Mammary microvascular endothelial cell (primary cell): ENCODE data around the gene MAN2B1. TPM values are rescaled to one million over a fixed set of nuclear protein-coding genes. Genes with fewer than 3 reads are reported as not detected.

Experiments used
- total RNA-seq: library from RNA; depleted of rRNA; stranded (reverse); fragments of >200 nt; gene quantifications from 2 replicates; pipeline ENCODE4 v1.2.3, GENCODE V29; 2015

MAN2B1 gene
- 54.9 and 120 TPM in 2 replicates for total RNA-seq

GRCh38 chr19:12666265-12667048 is at the start of gene MAN2B1, which contains the start of gene WDR83:
TSS of gene MAN2B1 (minus strand) at chr19:12666742. CDS start at chr19:12666701, 41 bp downstream.
TSS of gene WDR83 (plus strand) at chr19:12666807. CDS start at chr19:12669791, 2,984 bp downstream.

GRCh38 chr19:12696366-12697335 is 30.1 kb upstream of the MAN2B1 start, which contains the start of gene FBXW9:
TSS of gene FBXW9 (minus strand) at chr19:12696631. CDS start at chr19:12696581, 50 bp downstream.

GRCh38 chr19:12687496-12688196 is 21.1 kb upstream of the MAN2B1 start, which contains the start of gene GNG14:
TSS of gene GNG14 (plus strand) at chr19:12687998. CDS start at chr19:12688049, 51 bp downstream.

GRCh38 chr19:12681074-12681987 is 14.8 kb upstream of the MAN2B1 start, which contains the start of gene DHPS:
TSS of gene DHPS (minus strand) at chr19:12681880. CDS start at chr19:12681766, 114 bp downstream.

GRCh38 chr19:12610540-12611360 is 55.8 kb downstream of the MAN2B1 start, which contains the start of the genes ZNF490 and ZNF791:
TSS of gene ZNF490 (minus strand) at chr19:12610813. CDS start at chr19:12610680, 133 bp downstream.
TSS of gene ZNF791 (plus strand) at chr19:12610920. CDS start at chr19:12611080, 160 bp downstream.

Other genes with a start within 250 kb of the MAN2B1 start
- 1.3 and 1.8 TPM in 2 replicates for gene ZNF443, start 225.7 kb downstream of the MAN2B1 start, total RNA-seq
- gene ZNF709, start 181.9 kb downstream of the MAN2B1 start, total RNA-seq = 0.13 and 1.4 TPM in 2 replicates
- 3.8 and 4.0 TPM in 2 replicates for gene ZNF564, start 115.3 kb downstream of the MAN2B1 start, total RNA-seq
- gene ZNF490, start 55.9 kb downstream of the MAN2B1 start, total RNA-seq = 4.5 and 8.0 TPM in 2 replicates
- gene ZNF791, start 55.8 kb downstream of the MAN2B1 start, total RNA-seq = 9.2 and 17.8 TPM in 2 replicates
- gene WDR83, start 65 bp upstream of the MAN2B1 start, total RNA-seq = 8.2 and 15.2 TPM in 2 replicates
- 75.2 and 80.9 TPM in 2 replicates for gene DHPS, start 15.1 kb upstream of the MAN2B1 start, total RNA-seq
- not detected in 2 replicates for gene GNG14, start 21.3 kb upstream of the MAN2B1 start, total RNA-seq
- 11.2 and 12.2 TPM in 2 replicates for gene FBXW9, start 29.9 kb upstream of the MAN2B1 start, total RNA-seq
- 15.9 and 22.0 TPM in 2 replicates for gene TNPO2, start 57.2 kb upstream of the MAN2B1 start, total RNA-seq
- gene TRIR, start 67.9 kb upstream of the MAN2B1 start, total RNA-seq = 357 and 460 TPM in 2 replicates
- gene GET3, start 70.8 kb upstream of the MAN2B1 start, total RNA-seq = 101 and 128 TPM in 2 replicates
- not detected in 2 replicates for gene BEST2, start 85.0 kb upstream of the MAN2B1 start, total RNA-seq
- gene HOOK2, start 108.8 kb upstream of the MAN2B1 start, total RNA-seq = 7.1 and 9.2 TPM in 2 replicates
- 64.7 and 67.1 TPM in 2 replicates for gene JUNB, start 124.7 kb upstream of the MAN2B1 start, total RNA-seq
- 201 and 211 TPM in 2 replicates for gene PRDX2, start 135.1 kb upstream of the MAN2B1 start, total RNA-seq
- gene THSD8, start 135.3 kb upstream of the MAN2B1 start, total RNA-seq = not detected in 2 replicates
- 36.4 and 46.4 TPM in 2 replicates for gene RNASEH2A, start 139.8 kb upstream of the MAN2B1 start, total RNA-seq
- gene RTBDN, start 167.8 kb upstream of the MAN2B1 start, total RNA-seq = not detected in 2 replicates
- 2.6 TPM in 1 of 2 replicates, not detected in the other for gene MAST1, start 171.8 kb upstream of the MAN2B1 start, total RNA-seq
- gene DNASE2, start 214.7 kb upstream of the MAN2B1 start, total RNA-seq = 36.9 and 41.3 TPM in 2 replicates
- not detected in 2 replicates for gene KLF1, start 220.5 kb upstream of the MAN2B1 start, total RNA-seq
- 32.0 and 42.9 TPM in 2 replicates for gene GCDH, start 224.4 kb upstream of the MAN2B1 start, total RNA-seq